A673 (cell line): ENCODE results near the gene CD300A.

Source experiments
- CTCF ChIP-seq: fragments of 300-800, 200-600 bp; sonication (generic); conservative IDR thresholded peaks from 2 replicates; pipeline ENCODE4 v1.5.1; 2017; ENCODE audit warnings: low read depth, mild to moderate bottlenecking, antibody characterized with exemption, low read length, moderate library complexity, mixed read lengths
- EZH2 ChIP-seq: fragments of 200-600 bp; sonication (generic); IDR thresholded peaks from 2 replicates; pipeline ENCODE4 v1.6.1; 2017; ENCODE audit warnings: borderline replicate concordance, low read depth, mild to moderate bottlenecking, mixed read lengths, antibody characterized with exemption, low read length; ENCODE audit not compliant: poor library complexity, severe bottlenecking

DNA sequence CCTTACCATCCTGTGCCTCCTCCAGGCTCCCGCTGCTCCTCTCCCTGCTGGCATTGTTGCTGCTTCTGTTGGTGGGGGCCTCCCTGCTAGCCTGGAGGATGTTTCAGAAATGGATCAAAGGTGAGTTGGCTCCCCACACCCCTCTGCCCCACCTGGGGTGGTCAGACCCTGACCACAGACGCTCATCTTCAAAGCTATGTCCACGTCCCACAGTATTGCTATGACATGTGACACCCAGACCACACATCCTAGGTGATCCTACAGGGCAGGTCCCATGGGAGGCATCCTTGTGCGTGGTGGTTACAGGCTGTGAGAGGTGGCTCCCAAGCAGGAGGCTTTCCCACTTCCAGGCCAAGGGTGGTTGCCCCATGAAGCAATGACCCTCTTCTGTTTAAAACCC, 11.0 kb downstream of the CD300A start:
- TF ChIP-seq EZH2 = no peak
- no peak for TF ChIP-seq CTCF
